ENCODE data around the gene RPS27L. TPM values are rescaled to one million over a fixed set of nuclear protein-coding genes. Genes with fewer than 3 reads are reported as not detected.

The RPS27L gene
- total and polyA plus RNA-seq, 9 of the 15 experiments (the other 6 are each of a cell fraction or from before 2014, with no cell fraction given), result 72.2 to 382 (median 116) TPM

GRCh38 chr15:63202861-63203260 is 45.6 kb upstream of the RPS27L start (continued):
- TF ChIP-seq, protein P1, sequence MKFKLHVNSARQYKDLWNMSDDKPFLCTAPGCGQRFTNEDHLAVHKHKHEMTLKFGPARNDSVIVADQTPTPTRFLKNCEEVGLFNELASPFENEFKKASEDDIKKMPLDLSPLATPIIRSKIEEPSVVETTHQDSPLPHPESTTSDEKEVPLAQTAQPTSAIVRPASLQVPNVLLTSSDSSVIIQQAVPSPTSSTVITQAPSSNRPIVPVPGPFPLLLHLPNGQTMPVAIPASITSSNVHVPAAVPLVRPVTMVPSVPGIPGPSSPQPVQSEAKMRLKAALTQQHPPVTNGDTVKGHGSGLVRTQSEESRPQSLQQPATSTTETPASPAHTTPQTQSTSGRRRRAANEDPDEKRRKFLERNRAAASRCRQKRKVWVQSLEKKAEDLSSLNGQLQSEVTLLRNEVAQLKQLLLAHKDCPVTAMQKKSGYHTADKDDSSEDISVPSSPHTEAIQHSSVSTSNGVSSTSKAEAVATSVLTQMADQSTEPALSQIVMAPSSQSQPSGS (CRISPR knock-in tag; IDR thresholded peaks at IDR 0.05), result no peak
- TF ChIP-seq ZNF445 (CRISPR knock-in tag; IDR thresholded peaks at IDR 0.05; ENCODE audit: low read depth), result no peak
- TF ChIP-seq ZKSCAN8 (CRISPR knock-in tag; IDR thresholded peaks at IDR 0.05), result no peak
- peak; percentile 27; the same call in 1 of the 2 replicates for TF ChIP-seq ARID1B (IDR thresholded peaks at IDR 0.05)
- no peak for TF ChIP-seq USF1 (CRISPR knock-in tag; IDR thresholded peaks at IDR 0.05)
- no peak for TF ChIP-seq DNMT1 (IDR thresholded peaks at IDR 0.05)
- no peak for TF ChIP-seq SMARCE1 (IDR thresholded peaks at IDR 0.05)
- no peak for TF ChIP-seq ZNF146 (CRISPR knock-in tag; IDR thresholded peaks at IDR 0.05; ENCODE audit: unreplicated experiment)
- TF ChIP-seq ZNF175 (CRISPR knock-in tag; IDR thresholded peaks at IDR 0.05; ENCODE audit: low read depth), result no peak
- TF ChIP-seq ZNF696 (CRISPR knock-in tag; conservative IDR thresholded peaks at IDR 0.05), result no peak
- peak; percentile 90 for TF ChIP-seq MEIS2 (IDR thresholded peaks at IDR 0.05; ENCODE audit: partially characterized antibody)
- TF ChIP-seq ERF (CRISPR knock-in tag; IDR thresholded peaks at IDR 0.05), result no peak
- no peak for TF ChIP-seq HNRNPK (IDR thresholded peaks at IDR 0.05; ENCODE audit: low read depth, low read length, poor library complexity, severe bottlenecking)
- TF ChIP-seq GABPB1 (CRISPR knock-in tag; IDR thresholded peaks at IDR 0.05), result no peak
- no peak for TF ChIP-seq PHF20 (IDR thresholded peaks at IDR 0.05; ENCODE audit: partially characterized antibody)
- no peak for TF ChIP-seq ZFP1 (CRISPR knock-in tag; IDR thresholded peaks at IDR 0.05)
- TF ChIP-seq SPI1 (IDR thresholded peaks at IDR 0.05; ENCODE audit: borderline replicate concordance, low read depth, low read length), result no peak
- TF ChIP-seq ZNF655 (CRISPR knock-in tag; IDR thresholded peaks at IDR 0.05), result no peak
- 0 out of 4 replicates have a peak, but pooled peaks of 1 of the 2 experiments have one; percentile 46 for TF ChIP-seq ZNF639 (CRISPR knock-in tag; conservative IDR thresholded peaks at IDR 0.05 in 1 of 2, IDR thresholded peaks at IDR 0.05 in 1 of 2)
- no peak for TF ChIP-seq GMEB1 (CRISPR knock-in tag; IDR thresholded peaks at IDR 0.05)
- TF ChIP-seq FIP1L1 (IDR thresholded peaks at IDR 0.05; ENCODE audit: low read depth, low read length, poor library complexity, severe bottlenecking), result no peak
- TF ChIP-seq HEY1 (CRISPR knock-in tag; IDR thresholded peaks at IDR 0.05; ENCODE audit: borderline replicate concordance), result no peak
- TF ChIP-seq POLR3G (IDR thresholded peaks at IDR 0.05; ENCODE audit: extremely low read depth, insufficient read length, insufficient replicate concordance), result no peak

Measured in K562 (cell line).